ENCODE measurements around the gene FANCG. TPM values are rescaled to one million over a fixed set of nuclear protein-coding genes. Genes with fewer than 3 reads are reported as not detected.
A peak's percentile ranks its signal among the peaks of the same experiment; 100 is the strongest.

Gene FANCG
- total RNA-seq, 1 donor from 2014 or later = 14.1 TPM

DNA sequence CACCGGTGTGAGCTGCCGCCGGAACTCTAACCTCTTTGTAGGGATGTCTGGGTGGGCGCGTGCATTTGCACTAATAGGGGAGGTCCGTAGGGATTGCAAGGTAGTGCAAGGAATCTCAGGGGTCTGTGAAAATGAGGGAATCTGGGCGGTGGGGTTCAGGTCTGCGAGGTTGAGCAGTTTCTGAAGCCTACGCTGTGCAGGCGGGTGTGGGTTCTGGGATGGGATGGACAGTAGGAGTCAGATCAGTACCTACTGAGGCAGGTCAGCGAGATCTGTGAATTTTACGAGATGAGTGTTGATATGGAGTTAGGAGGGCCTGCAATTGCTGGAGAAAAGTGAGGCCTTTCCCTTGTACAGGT is 36.8 kb upstream of the FANCG start:
- H3K4me1 Mint-ChIP-seq (ENCODE audit: low read depth, unreplicated experiment) = peaks cover 20% of the 10 kb centered on the region
- Histone ChIP-seq H3K27me3 (ENCODE audit: insufficient read depth, low read length) (no peaks in the 10 kb centered on the region), H3K79me2 (ENCODE audit: insufficient read depth, low read length) (peaks cover 30% of the 10 kb centered on the region), H3K9me3 (ENCODE audit: insufficient read depth, low read depth, low read length) (no peaks in the 10 kb centered on the region), H4K20me1 (ENCODE audit: insufficient read depth, low read length) (peaks cover 4% of the 10 kb centered on the region), H3K4me2 (ENCODE audit: low read length) (peak overlapping the region; percentile 97), H3K9ac (ENCODE audit: low read length) (peak overlapping the region; percentile 86), H3K27ac (ENCODE audit: low read depth, low read length) (peak overlapping the region; percentile 21), H2AFZ (ENCODE audit: low read depth, low read length) (peak overlapping the region; percentile 84), H3K36me3 (ENCODE audit: insufficient read depth, low read length) (no peaks in the 10 kb centered on the region), H3K4me3 (ENCODE audit: insufficient read depth, low read depth, low read length) (peak overlapping the region; percentile 94), H3K4me1 (ENCODE audit: insufficient read depth, low read length) (peaks cover 38% of the 10 kb centered on the region)
- H3K27me3 Mint-ChIP-seq (ENCODE audit: low read depth, unreplicated experiment) = peaks cover 2% of the 10 kb centered on the region
- TF ChIP-seq, protein P1, sequence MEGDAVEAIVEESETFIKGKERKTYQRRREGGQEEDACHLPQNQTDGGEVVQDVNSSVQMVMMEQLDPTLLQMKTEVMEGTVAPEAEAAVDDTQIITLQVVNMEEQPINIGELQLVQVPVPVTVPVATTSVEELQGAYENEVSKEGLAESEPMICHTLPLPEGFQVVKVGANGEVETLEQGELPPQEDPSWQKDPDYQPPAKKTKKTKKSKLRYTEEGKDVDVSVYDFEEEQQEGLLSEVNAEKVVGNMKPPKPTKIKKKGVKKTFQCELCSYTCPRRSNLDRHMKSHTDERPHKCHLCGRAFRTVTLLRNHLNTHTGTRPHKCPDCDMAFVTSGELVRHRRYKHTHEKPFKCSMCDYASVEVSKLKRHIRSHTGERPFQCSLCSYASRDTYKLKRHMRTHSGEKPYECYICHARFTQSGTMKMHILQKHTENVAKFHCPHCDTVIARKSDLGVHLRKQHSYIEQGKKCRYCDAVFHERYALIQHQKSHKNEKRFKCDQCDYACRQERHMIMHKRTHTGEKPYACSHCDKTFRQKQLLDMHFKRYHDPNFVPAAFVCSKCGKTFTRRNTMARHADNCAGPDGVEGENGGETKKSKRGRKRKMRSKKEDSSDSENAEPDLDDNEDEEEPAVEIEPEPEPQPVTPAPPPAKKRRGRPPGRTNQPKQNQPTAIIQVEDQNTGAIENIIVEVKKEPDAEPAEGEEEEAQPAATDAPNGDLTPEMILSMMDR (IDR thresholded peaks at IDR 0.05; ENCODE audit: insufficient read depth, low read depth, low read length) = no peak
- no peak for TF ChIP-seq EZH2 (IDR thresholded peaks at IDR 0.05; ENCODE audit: insufficient read depth, low read length)
- no peak for DNase-seq (ENCODE audit: low read depth)
- peak overlapping the region; percentile 95 for H3K4me3 Mint-ChIP-seq (ENCODE audit: unreplicated experiment)
- H3K9me3 Mint-ChIP-seq (ENCODE audit: unreplicated experiment) = no peaks in the 10 kb centered on the region
- no peak for FAIRE-seq
- H3K27ac Mint-ChIP-seq (ENCODE audit: unreplicated experiment) = peak overlapping the region; percentile 67
- H3K36me3 Mint-ChIP-seq (ENCODE audit: low read depth, unreplicated experiment) = no peaks in the 10 kb centered on the region

DNA sequence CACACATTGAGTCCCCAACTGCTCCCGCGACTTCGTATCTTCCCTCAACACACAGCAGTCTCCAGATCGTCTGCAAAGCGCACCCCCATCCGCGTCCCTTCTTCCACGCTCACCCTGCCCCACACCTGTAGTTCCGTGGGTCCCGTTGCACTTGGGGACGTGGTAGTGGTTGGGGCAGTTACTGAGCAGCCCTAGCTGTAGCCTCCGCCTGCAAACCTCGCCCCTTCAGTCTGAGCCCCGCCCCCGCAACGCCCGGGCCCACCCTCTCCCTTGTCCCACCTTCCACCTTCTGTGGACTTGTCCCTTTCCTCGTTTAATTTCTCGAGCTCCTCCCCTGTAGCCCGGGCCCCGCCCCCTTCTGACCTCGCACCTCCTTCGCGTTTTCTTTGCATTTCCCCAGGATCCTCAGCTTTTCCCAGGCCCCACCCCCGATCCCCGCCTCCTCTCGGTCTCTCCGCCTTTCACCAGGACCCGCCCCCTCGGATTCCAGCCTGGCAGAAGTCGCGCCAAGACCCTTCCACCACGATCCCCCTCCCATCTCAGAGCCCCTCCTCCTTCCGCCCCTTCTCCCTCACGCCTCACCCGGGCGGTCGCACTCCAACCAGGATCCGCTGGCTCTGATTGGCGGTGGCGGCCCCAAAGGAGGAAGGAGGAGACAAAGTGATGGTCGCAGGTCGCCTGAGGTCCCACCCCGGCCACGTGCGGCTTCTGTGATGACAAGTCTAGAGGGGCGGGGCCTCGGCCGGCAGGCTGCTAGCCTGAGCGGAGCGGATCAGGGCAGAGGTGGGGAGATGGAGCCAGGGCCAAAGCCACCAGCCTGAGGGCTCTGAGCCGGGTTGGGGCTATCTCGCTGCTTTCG is 36.2 kb upstream of the FANCG start, which contains the start of gene ATOSB:
Gene ATOSB (minus strand): TSS at position 183 of the 859 bp plus-strand sequence. CDS start 7,588 bp downstream, outside the sequence.
- H3K4me1 ChIP-seq (ENCODE audit: insufficient read depth, low read length) = peaks cover 39% of the 10 kb centered on the region
- peaks cover 20% of the 10 kb centered on the region for H3K4me1 Mint-ChIP-seq (ENCODE audit: low read depth, unreplicated experiment)
- peaks cover 35% of the 10 kb centered on the region for H3K79me2 ChIP-seq (ENCODE audit: insufficient read depth, low read length)
- TF ChIP-seq, protein P1 (IDR thresholded peaks at IDR 0.05; ENCODE audit: insufficient read depth, low read depth, low read length) = no peak
- TF ChIP-seq EZH2 (IDR thresholded peaks at IDR 0.05; ENCODE audit: insufficient read depth, low read length) = no peak
- peak within 1 kb of the TSS; percentile 84 for H2AFZ ChIP-seq (ENCODE audit: low read depth, low read length)
- H3K36me3 Mint-ChIP-seq (ENCODE audit: low read depth, unreplicated experiment) = no peaks in the 10 kb centered on the region
- H4K20me1 ChIP-seq (ENCODE audit: insufficient read depth, low read length) = peaks cover 4% of the 10 kb centered on the region
- peak; percentile 91 for DNase-seq (ENCODE audit: low read depth)
- peaks cover 1% of the 10 kb centered on the region for H3K27me3 Mint-ChIP-seq (ENCODE audit: low read depth, unreplicated experiment)
- H3K27me3 ChIP-seq (ENCODE audit: insufficient read depth, low read length) = no peaks in the 10 kb centered on the region
- peak within 1 kb of the TSS; percentile 98 for H3K27ac Mint-ChIP-seq (ENCODE audit: unreplicated experiment)
- no peak for FAIRE-seq
- peak within 1 kb of the TSS; percentile 95 for H3K4me3 Mint-ChIP-seq (ENCODE audit: unreplicated experiment)
- no peaks in the 10 kb centered on the region for H3K36me3 ChIP-seq (ENCODE audit: insufficient read depth, low read length)
- peak within 1 kb of the TSS; percentile 97 for H3K4me2 ChIP-seq (ENCODE audit: low read length)
- H3K9ac ChIP-seq (ENCODE audit: low read length) = peak within 1 kb of the TSS; percentile 86
- peak within 1 kb of the TSS; percentile 94 for H3K4me3 ChIP-seq (ENCODE audit: insufficient read depth, low read depth, low read length)
- H3K9me3 ChIP-seq (ENCODE audit: insufficient read depth, low read depth, low read length) = no peaks in the 10 kb centered on the region
- peak within 1 kb of the TSS; percentile 90 for H3K27ac ChIP-seq (ENCODE audit: low read depth, low read length)
- no peaks in the 10 kb centered on the region for H3K9me3 Mint-ChIP-seq (ENCODE audit: unreplicated experiment)

Measured in astrocyte (in vitro differentiated cells and primary cell).